IMR-90 (cell line): Measurements from ENCODE around the gene MRPS22.

Experiments used
- BHLHE40 ChIP-seq: fragments of 150-350 bp; IDR thresholded peaks from 2 replicates; pipeline ENCODE4 v1.6.1; 2016; ENCODE audit warnings: mild to moderate bottlenecking, low read depth, low read length
- CEBPB ChIP-seq: IDR thresholded peaks from 2 replicates; pipeline ENCODE4 v1.6.1; 2012; ENCODE audit warnings: low read depth, low read length, improper control_type of control experiment
- CHD1 ChIP-seq: IDR thresholded peaks from 2 replicates; pipeline ENCODE4 v1.6.1; 2012; ENCODE audit warnings: low read depth, low read length, improper control_type of control experiment
- CTCF ChIP-seq: conservative IDR thresholded peaks from 2 replicates; pipeline ENCODE4 v1.5.1; 2012; ENCODE audit warnings: mild to moderate bottlenecking, low read depth, low read length, improper control_type of control experiment
- ELK1 ChIP-seq: fragments of 150-350 bp; IDR thresholded peaks from 2 replicates; pipeline ENCODE4 v1.6.1; 2016; ENCODE audit warnings: low read depth, mild to moderate bottlenecking, low read length, moderate library complexity, borderline replicate concordance
- FOS ChIP-seq: fragments of 150-350 bp; IDR thresholded peaks from 2 replicates; pipeline ENCODE4 v1.6.1; 2016; ENCODE audit warnings: low read depth, low read length
- MAFK ChIP-seq: IDR thresholded peaks from 2 replicates; pipeline ENCODE4 v1.6.1; 2012; ENCODE audit warnings: low read depth, low read length, improper control_type of control experiment
- MAZ ChIP-seq: IDR thresholded peaks from 2 replicates; pipeline ENCODE4 v1.6.1; 2012; ENCODE audit warnings: low read depth, mild to moderate bottlenecking, low read length, improper control_type of control experiment, moderate library complexity, borderline replicate concordance
- POLR2A ChIP-seq: IDR thresholded peaks from 2 replicates; pipeline ENCODE4 v1.6.1; 2012; ENCODE audit warnings: mild to moderate bottlenecking, low read depth, low read length
- RAD21 ChIP-seq: IDR thresholded peaks from 2 replicates; pipeline ENCODE4 v1.6.1; 2012; ENCODE audit warnings: low read length, improper control_type of control experiment
- RCOR1 ChIP-seq: IDR thresholded peaks from 2 replicates; pipeline ENCODE4 v1.6.1; 2012; ENCODE audit warnings: mild to moderate bottlenecking, low read length, improper control_type of control experiment; ENCODE audit not compliant: insufficient replicate concordance
- USF2 ChIP-seq: fragments of 150-350 bp; IDR thresholded peaks from 2 replicates; pipeline ENCODE4 v1.6.1; 2017; ENCODE audit warnings: mild to moderate bottlenecking, antibody characterized with exemption, low read length, low read depth

- TF ChIP-seq POLR2A (no peak), CTCF (no peak), RCOR1 (no peak), RAD21 (no peak), CEBPB (no peak), MAZ (no peak), FOS (no peak), USF2 (no peak), MAFK (no peak), ELK1 (no peak), BHLHE40 (no peak), CHD1 (no peak)
These were observed 42.2 kb upstream of the MRPS22 start for GRCh38 chr3:139301654-139302053.
